ENCODE results near the gene TTC28. TPM values are rescaled to one million over a fixed set of nuclear protein-coding genes. Genes with fewer than 3 reads are reported as not detected.

TTC28 gene
- total RNA-seq, 4 donors from 2014 or later = 10.2 to 23.8 (median 13.4) TPM

GRCh38 chr22:28180804-28181731 is 498.6 kb downstream of the TTC28 start:
- 86% methylated on average over 1 of the region's 1 CpG for WGBS, 2 donors
- H3K4me3 ChIP-seq (ENCODE audit: low read depth, poor library complexity, severe bottlenecking) = no peak overlapping the region
- no peak for DNase-seq (ENCODE audit: low spot score in 2 of 2)
- intact Hi-C loops (cut with DNase I; ENCODE audit: low total_unique reads) = no loop called here
- no peak for TF ChIP-seq POLR2A (IDR thresholded peaks at IDR 0.05)
- TF ChIP-seq CTCF (IDR thresholded peaks at IDR 0.05) = no peak

- whole genome bisulfite sequencing, 2 donors = 94% methylated on average over 4 of the region's 4 CpGs
- no peak for TF ChIP-seq POLR2A (IDR thresholded peaks at IDR 0.05)
- no peak for TF ChIP-seq CTCF (IDR thresholded peaks at IDR 0.05)
- intact Hi-C loops (cut with DNase I; ENCODE audit: low total_unique reads) = no loop called here
- no peak for DNase-seq (ENCODE audit: low spot score in 2 of 2)
- no peak overlapping the region for H3K4me3 ChIP-seq (ENCODE audit: low read depth, poor library complexity, severe bottlenecking)
Measured at GRCh38 chr22:28179392-28179791, 500.2 kb downstream of the TTC28 start.

- DNase-seq (ENCODE audit: low spot score in 2 of 2) = no peak
- intact Hi-C loops (cut with DNase I; ENCODE audit: low total_unique reads) = no loop called here
- H3K4me3 ChIP-seq (ENCODE audit: low read depth, poor library complexity, severe bottlenecking) = no peak overlapping the region
- TF ChIP-seq POLR2A (IDR thresholded peaks at IDR 0.05) = no peak
- 93 to 95% methylated on average over 4 of the region's 4 CpGs for WGBS, 2 donors
Measured at GRCh38 chr22:28175730-28176492, 503.7 kb downstream of the TTC28 start.

- no peak for DNase-seq (ENCODE audit: low spot score in 2 of 2)
Measured at GRCh38 chr22:28174509-28174908, 505.1 kb downstream of the TTC28 start.

GRCh38 chr22:28172892-28173670 is 506.6 kb downstream of the TTC28 start:
- TF ChIP-seq CTCF (IDR thresholded peaks at IDR 0.05) (no peak), POLR2A (IDR thresholded peaks at IDR 0.05) (no peak)
- no peak overlapping the region for H3K4me3 ChIP-seq (ENCODE audit: low read depth, poor library complexity, severe bottlenecking)
- intact Hi-C loops (cut with DNase I; ENCODE audit: low total_unique reads) = no loop called here
- WGBS, 2 donors = 40 to 47% methylated on average over 4 of the region's 4 CpGs
- no peak for DNase-seq (ENCODE audit: low spot score in 2 of 2)

More at GRCh38 chr22:28174509-28174908, 505.1 kb downstream of the TTC28 start:
- intact Hi-C loops (cut with DNase I; ENCODE audit: low total_unique reads) = no loop called here
- no peak overlapping the region for H3K4me3 ChIP-seq (ENCODE audit: low read depth, poor library complexity, severe bottlenecking)
- TF ChIP-seq CTCF (IDR thresholded peaks at IDR 0.05) (no peak), POLR2A (IDR thresholded peaks at IDR 0.05) (no peak)
- 96 to 100% methylated on average over 4 of the region's 4 CpGs for WGBS, 2 donors

Measured in lower leg skin (tissue), 4 donors.